Type B pancreatic cell (in vitro differentiated cells): ENCODE data around the gene CSK. TPM values are rescaled to one million over a fixed set of nuclear protein-coding genes. Genes with fewer than 3 reads are reported as not detected.

Source experiments
- DNase-seq: peaks from one replicate; pipeline ENCODE4 v3.0.0; 2021; ENCODE audit warnings: mixed read lengths; ENCODE audit not compliant: unreplicated experiment; ENCODE audit errors: extremely low spot score
- H3K27ac Mint-ChIP-seq: 2 replicates; pipeline ENCODE4 v1.8.0; 2021; ENCODE audit warnings: mild to moderate bottlenecking, mixed read lengths
- H3K27me3 Mint-ChIP-seq: 2 replicates; pipeline ENCODE4 v1.8.0; 2021; ENCODE audit warnings: mixed read lengths
- H3K36me3 Mint-ChIP-seq: 2 replicates; pipeline ENCODE4 v1.8.0; 2021; ENCODE audit warnings: mixed read lengths
- H3K4me1 Mint-ChIP-seq: one replicate; pipeline ENCODE4 v1.8.0; 2021; ENCODE audit warnings: mixed read lengths; ENCODE audit not compliant: unreplicated experiment
- H3K4me3 Mint-ChIP-seq: 2 replicates; pipeline ENCODE4 v1.8.0; 2021; ENCODE audit warnings: mild to moderate bottlenecking, mixed read lengths
- H3K9me3 Mint-ChIP-seq: 2 replicates; pipeline ENCODE4 v1.8.0; 2021; ENCODE audit warnings: mixed read lengths
- microRNA-seq: library from miRNA; unstranded; fragments of <30 nt; microRNA quantifications from one replicate; pipeline ENCODE4, GENCODE V29; 2020
- total RNA-seq: library from RNA; stranded (reverse); gene quantifications from 2 replicates; pipeline ENCODE4 v1.2.1, GENCODE V29; 2021; ENCODE audit warnings: low replicate concordance
- TF ChIP-seq, protein P1 (sequence below): fragments of 200-600 bp; sonication (generic); conservative IDR thresholded peaks from 2 replicates; pipeline ENCODE4 v1.5.0; 2021; ENCODE audit warnings: antibody characterized with exemption, mild to moderate bottlenecking

Gene CSK
- total RNA-seq, 1 donor from 2014 or later = 77.4 TPM

DNA sequence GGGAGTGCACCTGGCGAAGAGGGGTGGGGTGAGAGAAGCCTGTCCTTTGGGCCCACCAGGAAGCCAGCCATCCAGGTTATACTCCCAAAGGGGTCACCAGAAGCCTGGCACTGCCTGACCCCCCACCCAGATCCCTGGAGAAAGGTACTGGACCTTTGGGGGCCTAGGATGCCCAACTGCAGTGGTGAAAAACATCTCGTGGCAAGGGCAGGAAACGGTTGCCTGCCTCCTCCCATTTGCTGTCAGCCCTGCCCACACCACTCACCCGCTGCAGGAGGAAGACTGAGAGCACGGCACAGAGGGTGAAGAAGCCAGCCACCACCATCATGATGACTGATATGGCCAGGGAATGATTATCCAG lies 63.3 kb downstream of the CSK start:
- no peak overlapping the region for H3K27ac Mint-ChIP-seq
- TF ChIP-seq, protein P1, sequence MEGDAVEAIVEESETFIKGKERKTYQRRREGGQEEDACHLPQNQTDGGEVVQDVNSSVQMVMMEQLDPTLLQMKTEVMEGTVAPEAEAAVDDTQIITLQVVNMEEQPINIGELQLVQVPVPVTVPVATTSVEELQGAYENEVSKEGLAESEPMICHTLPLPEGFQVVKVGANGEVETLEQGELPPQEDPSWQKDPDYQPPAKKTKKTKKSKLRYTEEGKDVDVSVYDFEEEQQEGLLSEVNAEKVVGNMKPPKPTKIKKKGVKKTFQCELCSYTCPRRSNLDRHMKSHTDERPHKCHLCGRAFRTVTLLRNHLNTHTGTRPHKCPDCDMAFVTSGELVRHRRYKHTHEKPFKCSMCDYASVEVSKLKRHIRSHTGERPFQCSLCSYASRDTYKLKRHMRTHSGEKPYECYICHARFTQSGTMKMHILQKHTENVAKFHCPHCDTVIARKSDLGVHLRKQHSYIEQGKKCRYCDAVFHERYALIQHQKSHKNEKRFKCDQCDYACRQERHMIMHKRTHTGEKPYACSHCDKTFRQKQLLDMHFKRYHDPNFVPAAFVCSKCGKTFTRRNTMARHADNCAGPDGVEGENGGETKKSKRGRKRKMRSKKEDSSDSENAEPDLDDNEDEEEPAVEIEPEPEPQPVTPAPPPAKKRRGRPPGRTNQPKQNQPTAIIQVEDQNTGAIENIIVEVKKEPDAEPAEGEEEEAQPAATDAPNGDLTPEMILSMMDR = no peak
- no peak for DNase-seq
- peaks cover 21% of the 10 kb centered on the region for H3K4me1 Mint-ChIP-seq
- H3K4me3 Mint-ChIP-seq = no peak overlapping the region
- H3K9me3 Mint-ChIP-seq = no peaks in the 10 kb centered on the region
- H3K36me3 Mint-ChIP-seq = peaks cover 10% of the 10 kb centered on the region
- no peaks in the 10 kb centered on the region for H3K27me3 Mint-ChIP-seq

DNA sequence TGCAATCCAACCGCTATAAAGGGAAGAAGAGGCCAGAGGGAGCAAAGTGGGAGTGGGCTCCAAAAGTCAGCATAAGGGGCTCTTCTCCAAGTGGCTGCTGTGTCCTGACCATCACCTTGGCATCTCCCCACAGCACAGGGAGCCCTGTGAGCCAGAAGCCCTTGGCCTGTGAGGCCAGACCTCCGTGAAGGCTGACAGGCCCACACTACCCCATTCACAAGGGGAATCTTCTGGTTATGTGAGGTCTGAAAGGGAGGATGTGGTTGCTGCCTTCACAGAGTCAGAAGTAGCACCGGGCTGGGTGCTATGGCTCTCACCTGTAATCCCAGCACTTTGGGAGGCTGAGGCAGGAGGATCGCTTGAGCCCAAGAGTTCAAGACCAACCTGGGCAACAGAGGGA lies 63.7 kb downstream of the CSK start:
- TF ChIP-seq, protein P1 = no peak
- Mint-ChIP-seq H3K4me1 (peaks cover 21% of the 10 kb centered on the region), H3K27me3 (no peaks in the 10 kb centered on the region), H3K27ac (no peak overlapping the region), H3K9me3 (no peaks in the 10 kb centered on the region), H3K36me3 (peaks cover 10% of the 10 kb centered on the region), H3K4me3 (no peak overlapping the region)
- no peak for DNase-seq

DNA sequence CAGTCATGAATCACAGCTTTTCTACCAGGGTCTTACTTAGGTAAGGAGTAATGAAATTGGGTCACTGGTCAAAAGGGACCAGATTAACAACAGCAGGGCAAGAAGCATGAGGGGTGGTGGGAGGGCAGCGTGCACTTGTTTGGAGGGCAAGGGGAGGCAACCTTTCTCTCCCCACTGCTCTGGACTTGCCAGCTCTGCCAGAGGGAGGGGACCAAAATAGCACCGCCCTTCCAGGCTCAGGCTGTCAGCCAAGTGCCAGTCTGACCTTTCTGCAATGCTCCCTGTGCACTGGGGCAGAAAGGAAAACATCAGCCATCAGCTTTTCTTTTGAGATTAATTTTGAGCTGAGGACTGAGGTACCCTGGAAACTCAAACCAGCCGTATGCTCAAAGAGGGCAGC lies 65.6 kb downstream of the CSK start:
- TF ChIP-seq, protein P1 = no peak
- no peaks in the 10 kb centered on the region for H3K9me3 Mint-ChIP-seq
- no peak overlapping the region for H3K27ac Mint-ChIP-seq
- no peak for DNase-seq
- H3K4me1 Mint-ChIP-seq = peaks cover 6% of the 10 kb centered on the region
- H3K27me3 Mint-ChIP-seq = no peaks in the 10 kb centered on the region
- H3K4me3 Mint-ChIP-seq = no peak overlapping the region
- peaks cover 10% of the 10 kb centered on the region for H3K36me3 Mint-ChIP-seq

DNA sequence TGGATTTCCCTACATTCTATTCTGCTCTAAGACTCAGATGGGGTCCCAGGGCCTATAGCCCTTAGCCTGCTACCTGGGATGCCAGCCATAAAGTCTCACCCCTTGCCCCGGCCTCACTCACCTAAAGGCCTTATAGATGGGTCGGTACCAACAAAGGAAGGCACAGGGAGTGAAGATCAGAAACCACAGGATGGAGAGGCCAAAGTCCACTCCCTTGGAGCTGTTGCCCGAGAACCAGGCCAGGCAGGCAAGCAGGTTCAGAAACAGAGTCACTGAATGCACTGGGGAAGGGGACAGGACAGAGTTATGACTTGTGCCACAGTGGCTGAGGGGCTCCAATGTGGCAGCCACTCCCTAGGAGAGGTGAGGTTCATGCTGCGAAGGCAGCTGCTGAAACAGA lies 68.5 kb downstream of the CSK start:
- Mint-ChIP-seq H3K4me3 (no peak overlapping the region), H3K9me3 (no peaks in the 10 kb centered on the region), H3K36me3 (peaks cover 7% of the 10 kb centered on the region), H3K27me3 (no peaks in the 10 kb centered on the region), H3K27ac (no peak overlapping the region), H3K4me1 (no peaks in the 10 kb centered on the region)
- TF ChIP-seq, protein P1 = no peak
- no peak for DNase-seq

DNA sequence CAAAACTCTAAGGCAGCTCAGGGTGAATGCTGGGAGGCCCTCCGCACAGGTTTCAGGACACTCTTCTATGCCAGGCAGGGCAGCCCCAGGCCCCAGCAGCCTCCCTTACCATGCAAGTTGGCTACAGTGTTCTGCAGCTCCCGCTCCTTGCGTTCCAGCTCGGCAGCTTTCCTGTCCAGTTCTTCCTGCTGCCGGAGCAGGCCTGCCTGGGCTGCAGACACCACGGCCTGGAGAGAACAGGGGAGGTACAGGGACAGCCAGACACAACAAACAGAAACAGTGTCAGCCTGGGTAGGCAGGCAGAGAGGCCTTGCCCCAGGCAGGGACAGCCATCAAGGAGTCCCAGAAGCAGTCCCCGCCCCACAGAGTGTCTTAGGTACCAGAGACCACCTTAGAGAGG lies 70.1 kb downstream of the CSK start:
- H3K4me1 Mint-ChIP-seq = peaks cover 2% of the 10 kb centered on the region
- TF ChIP-seq, protein P1 = no peak
- H3K9me3 Mint-ChIP-seq = no peaks in the 10 kb centered on the region
- H3K27ac Mint-ChIP-seq = no peak overlapping the region
- no peak for DNase-seq
- H3K4me3 Mint-ChIP-seq = no peak overlapping the region
- H3K27me3 Mint-ChIP-seq = no peaks in the 10 kb centered on the region
- H3K36me3 Mint-ChIP-seq = peaks cover 8% of the 10 kb centered on the region

Small RNA genes lying within 50 kb of the gene (microRNA-seq; reads per million reads assigned to microRNA genes)
- gene MIR4513 (not detected), gene MIR6882 (1.1 reads per million)

Other genes with a start within 250 kb of the CSK start
- 25.8 and 28.8 TPM in 2 replicates for gene ARID3B, start 240.9 kb upstream of the CSK start, total RNA-seq
- 73.6 and 76.5 TPM in 2 replicates for gene CLK3, start 166.2 kb upstream of the CSK start, total RNA-seq
- 72.3 and 105 TPM in 2 replicates for gene EDC3, start 86.1 kb upstream of the CSK start, total RNA-seq
- 189 and 410 TPM in 2 replicates for gene CYP1A1, start 56.6 kb upstream of the CSK start, total RNA-seq
- gene CYP1A2, start 33.2 kb upstream of the CSK start, total RNA-seq = 1.6 TPM in 1 of 2 replicates, not detected in the other
- not detected in 2 replicates for gene LMAN1L, start 30.8 kb downstream of the CSK start, total RNA-seq
- gene CPLX3, start 44.5 kb downstream of the CSK start, total RNA-seq = not detected in 2 replicates
- gene ULK3, start 61.1 kb downstream of the CSK start, total RNA-seq = 44.9 and 46.4 TPM in 2 replicates
- 58.0 and 100 TPM in 2 replicates for gene SCAMP2, start 91.3 kb downstream of the CSK start, total RNA-seq
- gene MPI, start 108.0 kb downstream of the CSK start, total RNA-seq = 32.7 and 50.3 TPM in 2 replicates
- 112 and 117 TPM in 2 replicates for gene FAM219B, start 124.8 kb downstream of the CSK start, total RNA-seq
- 248 and 307 TPM in 2 replicates for gene COX5A, start 156.0 kb downstream of the CSK start, total RNA-seq
- gene RPP25, start 174.7 kb downstream of the CSK start, total RNA-seq = 9.9 and 11.3 TPM in 2 replicates
- gene SCAMP5, start 213.5 kb downstream of the CSK start, total RNA-seq = 38.1 and 41.8 TPM in 2 replicates
- 19.1 and 23.6 TPM in 2 replicates for gene PPCDC, start 241.5 kb downstream of the CSK start, total RNA-seq